ENCODE measurements around the gene PAPSS1.

Gene PAPSS1

GRCh38 chr4:107755841-107756356, 35.9 kb upstream of the PAPSS1 start:
- no peak overlapping the region for H4K12ac ChIP-seq (ENCODE audit: low read depth, low read length)
- H2BK12ac ChIP-seq (ENCODE audit: low read length), result no peak overlapping the region
- H4K8ac ChIP-seq (ENCODE audit: low read depth, low read length), result no peak overlapping the region
- no CpG with 5 or more reads among the region's 4 CpGs for WGBS (ENCODE audit: extremely low coverage, insufficient coverage, insufficient read length)
- no peaks in the 10 kb centered on the region for H3K27me3 ChIP-seq (ENCODE audit: insufficient read depth, low read length)
- H2AFZ ChIP-seq (ENCODE audit: insufficient read depth, low read length, poor library complexity), result no peak overlapping the region
- no peak overlapping the region for H2BK120ac ChIP-seq (ENCODE audit: insufficient read depth, low read length, poor library complexity)
- H2AK5ac ChIP-seq (ENCODE audit: low read length), result no peak overlapping the region
- no peak overlapping the region for H4K91ac ChIP-seq (ENCODE audit: low read depth, low read length)
- no peak overlapping the region for H2BK5ac ChIP-seq (ENCODE audit: low read depth, low read length, poor library complexity)
- H3K4me3 ChIP-seq (ENCODE audit: low read depth, low read length), result no peak overlapping the region
- H3K79me1 ChIP-seq (ENCODE audit: low read length), result no peaks in the 10 kb centered on the region
- no peak for DNase-seq
- no peak overlapping the region for H3K23ac ChIP-seq (ENCODE audit: low read length)
- no peaks in the 10 kb centered on the region for H3K79me2 ChIP-seq (ENCODE audit: control insufficient read depth, insufficient read depth, low read length, poor library complexity)
- H3K9me3 ChIP-seq (ENCODE audit: insufficient read depth, low read depth, low read length), result no peaks in the 10 kb centered on the region
- no peak overlapping the region for H3K9ac ChIP-seq (ENCODE audit: low read length)
- no peak overlapping the region for H3K27ac ChIP-seq (ENCODE audit: low read depth, low read length)
- no peaks in the 10 kb centered on the region for H3K36me3 ChIP-seq (ENCODE audit: control insufficient read depth in 1 of 2, insufficient read depth in 2 of 2, low read length in 2 of 2)
- no peaks in the 10 kb centered on the region for H3K4me1 ChIP-seq (ENCODE audit: control insufficient read depth in 1 of 2, insufficient read depth in 2 of 2, low read length in 2 of 2)
- no peak overlapping the region for H3K18ac ChIP-seq (ENCODE audit: low read length)
- H3K14ac ChIP-seq (ENCODE audit: low read length), result no peak overlapping the region
- no peak overlapping the region for H3K4me2 ChIP-seq (ENCODE audit: low read length)
- H3K4ac ChIP-seq (ENCODE audit: low read depth, low read length), result no peak overlapping the region

- H3K79me1 ChIP-seq (ENCODE audit: low read length), result no peaks in the 10 kb centered on the region
- no peak overlapping the region for H3K4me3 ChIP-seq (ENCODE audit: low read depth, low read length)
- H2BK5ac ChIP-seq (ENCODE audit: low read depth, low read length, poor library complexity), result no peak overlapping the region
- H2BK120ac ChIP-seq (ENCODE audit: insufficient read depth, low read length, poor library complexity), result no peak overlapping the region
- no peak overlapping the region for H3K9ac ChIP-seq (ENCODE audit: low read length)
- no peaks in the 10 kb centered on the region for H3K79me2 ChIP-seq (ENCODE audit: control insufficient read depth, insufficient read depth, low read length, poor library complexity)
- H3K9me3 ChIP-seq (ENCODE audit: insufficient read depth, low read depth, low read length), result no peaks in the 10 kb centered on the region
- no peaks in the 10 kb centered on the region for H3K27me3 ChIP-seq (ENCODE audit: insufficient read depth, low read length)
- H3K14ac ChIP-seq (ENCODE audit: low read length), result no peak overlapping the region
- no peaks in the 10 kb centered on the region for H3K4me1 ChIP-seq (ENCODE audit: control insufficient read depth in 1 of 2, insufficient read depth in 2 of 2, low read length in 2 of 2)
- no peak overlapping the region for H2AFZ ChIP-seq (ENCODE audit: insufficient read depth, low read length, poor library complexity)
- H4K91ac ChIP-seq (ENCODE audit: low read depth, low read length), result no peak overlapping the region
- no peak for DNase-seq
- no peak overlapping the region for H2AK5ac ChIP-seq (ENCODE audit: low read length)
- no peak overlapping the region for H3K18ac ChIP-seq (ENCODE audit: low read length)
- no peak overlapping the region for H4K8ac ChIP-seq (ENCODE audit: low read depth, low read length)
- no peaks in the 10 kb centered on the region for H3K36me3 ChIP-seq (ENCODE audit: control insufficient read depth in 1 of 2, insufficient read depth in 2 of 2, low read length in 2 of 2)
- no peak overlapping the region for H3K4me2 ChIP-seq (ENCODE audit: low read length)
- no peak overlapping the region for H3K23ac ChIP-seq (ENCODE audit: low read length)
- no peak overlapping the region for H3K27ac ChIP-seq (ENCODE audit: low read depth, low read length)
- no peak overlapping the region for H4K12ac ChIP-seq (ENCODE audit: low read depth, low read length)
- no peak overlapping the region for H3K4ac ChIP-seq (ENCODE audit: low read depth, low read length)
- no CpG with 5 or more reads among the region's 2 CpGs for WGBS (ENCODE audit: extremely low coverage, insufficient coverage, insufficient read length)
- no peak overlapping the region for H2BK12ac ChIP-seq (ENCODE audit: low read length)
These were observed 31.6 kb upstream of the PAPSS1 start for GRCh38 chr4:107751670-107752069.

- no peaks in the 10 kb centered on the region for H3K4me1 ChIP-seq (ENCODE audit: control insufficient read depth in 1 of 2, insufficient read depth in 2 of 2, low read length in 2 of 2)
- peak; percentile 88 to 96 for DNase-seq
- H3K79me2 ChIP-seq (ENCODE audit: control insufficient read depth, insufficient read depth, low read length, poor library complexity), result no peaks in the 10 kb centered on the region
- H3K14ac ChIP-seq (ENCODE audit: low read length), result no peak overlapping the region
- no peak overlapping the region for H3K27ac ChIP-seq (ENCODE audit: low read depth, low read length)
- H4K8ac ChIP-seq (ENCODE audit: low read depth, low read length), result no peak overlapping the region
- no peak overlapping the region for H2AK5ac ChIP-seq (ENCODE audit: low read length)
- no peaks in the 10 kb centered on the region for H3K36me3 ChIP-seq (ENCODE audit: control insufficient read depth in 1 of 2, insufficient read depth in 2 of 2, low read length in 2 of 2)
- WGBS (ENCODE audit: extremely low coverage, insufficient coverage, insufficient read length), result no CpG with 5 or more reads among the region's 5 CpGs
- no peaks in the 10 kb centered on the region for H3K79me1 ChIP-seq (ENCODE audit: low read length)
- H3K4ac ChIP-seq (ENCODE audit: low read depth, low read length), result no peak overlapping the region
- H4K12ac ChIP-seq (ENCODE audit: low read depth, low read length), result no peak overlapping the region
- no peak overlapping the region for H2BK5ac ChIP-seq (ENCODE audit: low read depth, low read length, poor library complexity)
- no peak overlapping the region for H3K23ac ChIP-seq (ENCODE audit: low read length)
- H3K4me3 ChIP-seq (ENCODE audit: low read depth, low read length), result no peak overlapping the region
- H2BK120ac ChIP-seq (ENCODE audit: insufficient read depth, low read length, poor library complexity), result no peak overlapping the region
- no peaks in the 10 kb centered on the region for H3K27me3 ChIP-seq (ENCODE audit: insufficient read depth, low read length)
- no peak overlapping the region for H3K18ac ChIP-seq (ENCODE audit: low read length)
- no peak overlapping the region for H2AFZ ChIP-seq (ENCODE audit: insufficient read depth, low read length, poor library complexity)
- H3K9me3 ChIP-seq (ENCODE audit: insufficient read depth, low read depth, low read length), result no peaks in the 10 kb centered on the region
- no peak overlapping the region for H3K9ac ChIP-seq (ENCODE audit: low read length)
- H2BK12ac ChIP-seq (ENCODE audit: low read length), result no peak overlapping the region
- H4K91ac ChIP-seq (ENCODE audit: low read depth, low read length), result no peak overlapping the region
- H3K4me2 ChIP-seq (ENCODE audit: low read length), result no peak overlapping the region
These were observed 27.9 kb upstream of the PAPSS1 start for GRCh38 chr4:107747748-107748486.

GRCh38 chr4:107746161-107746560, 26.1 kb upstream of the PAPSS1 start:
- Histone ChIP-seq H3K4me2 (ENCODE audit: low read length) (no peak overlapping the region), H2AK5ac (ENCODE audit: low read length) (no peak overlapping the region), H4K8ac (ENCODE audit: low read depth, low read length) (no peak overlapping the region), H3K9ac (ENCODE audit: low read length) (no peak overlapping the region), H3K9me3 (ENCODE audit: insufficient read depth, low read depth, low read length) (no peaks in the 10 kb centered on the region), H2BK120ac (ENCODE audit: insufficient read depth, low read length, poor library complexity) (no peak overlapping the region), H3K27me3 (ENCODE audit: insufficient read depth, low read length) (no peaks in the 10 kb centered on the region), H3K4ac (ENCODE audit: low read depth, low read length) (no peak overlapping the region), H3K23ac (ENCODE audit: low read length) (no peak overlapping the region), H3K27ac (ENCODE audit: low read depth, low read length) (no peak overlapping the region), H3K36me3 (ENCODE audit: control insufficient read depth in 1 of 2, insufficient read depth in 2 of 2, low read length in 2 of 2) (no peaks in the 10 kb centered on the region), H3K4me3 (ENCODE audit: low read depth, low read length) (no peak overlapping the region), H2BK5ac (ENCODE audit: low read depth, low read length, poor library complexity) (no peak overlapping the region), H4K91ac (ENCODE audit: low read depth, low read length) (no peak overlapping the region), H3K4me1 (ENCODE audit: control insufficient read depth in 1 of 2, insufficient read depth in 2 of 2, low read length in 2 of 2) (peaks cover 0 to under 1% of the 10 kb centered on the region in 2 experiments), H2BK12ac (ENCODE audit: low read length) (no peak overlapping the region), H4K12ac (ENCODE audit: low read depth, low read length) (no peak overlapping the region), H3K79me1 (ENCODE audit: low read length) (no peaks in the 10 kb centered on the region), H3K14ac (ENCODE audit: low read length) (no peak overlapping the region), H3K79me2 (ENCODE audit: control insufficient read depth, insufficient read depth, low read length, poor library complexity) (no peaks in the 10 kb centered on the region), H2AFZ (ENCODE audit: insufficient read depth, low read length, poor library complexity) (no peak overlapping the region), H3K18ac (ENCODE audit: low read length) (no peak overlapping the region)
- no CpG with 5 or more reads among the region's 1 CpG for WGBS (ENCODE audit: extremely low coverage, insufficient coverage, insufficient read length)
- DNase-seq, result no peak
